Measurements from ENCODE around the gene TMEM134. TPM values are rescaled to one million over a fixed set of nuclear protein-coding genes. Genes with fewer than 3 reads are reported as not detected.
"Not testable (repeated sequence)": the region's sequence is repeated elsewhere in the genome, so short reads cannot be mapped to it uniquely, and the experiment has no call there.

TMEM134 gene
- total RNA-seq, 1 donor = 18.6 TPM

DNA sequence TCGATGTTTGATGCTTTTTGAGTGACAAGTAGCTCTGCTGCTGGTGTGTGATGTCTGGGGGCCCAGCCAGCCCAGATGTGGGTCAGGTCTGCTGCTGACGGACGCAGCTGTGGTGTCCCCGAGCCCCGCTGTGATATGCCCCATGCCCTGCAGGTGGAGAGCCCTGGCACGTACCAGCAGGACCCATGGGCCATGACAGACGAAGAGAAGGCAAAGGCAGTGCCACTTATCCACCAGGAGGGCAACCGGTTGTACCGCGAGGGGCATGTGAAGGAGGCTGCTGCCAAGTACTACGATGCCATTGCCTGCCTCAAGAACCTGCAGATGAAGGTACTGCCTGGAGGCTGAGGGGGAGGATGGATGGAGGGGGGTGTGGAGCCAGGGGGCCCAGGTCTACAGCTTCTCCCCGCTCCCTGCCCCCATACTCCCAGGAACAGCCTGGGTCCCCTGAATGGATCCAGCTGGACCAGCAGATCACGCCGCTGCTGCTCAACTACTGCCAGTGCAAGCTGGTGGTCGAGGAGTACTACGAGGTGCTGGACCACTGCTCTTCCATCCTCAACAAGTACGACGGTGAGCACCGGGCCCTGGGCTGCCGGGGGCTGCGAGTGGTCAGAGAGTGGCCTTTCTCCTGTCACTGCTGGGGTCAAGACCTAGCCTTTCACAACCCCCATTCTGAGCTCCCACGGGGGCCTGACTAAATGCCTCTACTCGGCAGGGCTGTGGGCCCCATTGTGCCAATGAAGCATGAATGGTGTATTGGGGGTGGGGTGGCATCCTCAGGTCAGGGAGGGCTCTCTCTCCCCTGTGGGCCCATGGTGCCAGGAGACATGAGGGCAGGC is 21.1 kb upstream of the TMEM134 start:
- no peak for TF ChIP-seq CTCF (IDR thresholded peaks at IDR 0.05; ENCODE audit: insufficient read depth, low read depth, low read length)
- no peak for DNase-seq (ENCODE audit: low read depth)

DNA sequence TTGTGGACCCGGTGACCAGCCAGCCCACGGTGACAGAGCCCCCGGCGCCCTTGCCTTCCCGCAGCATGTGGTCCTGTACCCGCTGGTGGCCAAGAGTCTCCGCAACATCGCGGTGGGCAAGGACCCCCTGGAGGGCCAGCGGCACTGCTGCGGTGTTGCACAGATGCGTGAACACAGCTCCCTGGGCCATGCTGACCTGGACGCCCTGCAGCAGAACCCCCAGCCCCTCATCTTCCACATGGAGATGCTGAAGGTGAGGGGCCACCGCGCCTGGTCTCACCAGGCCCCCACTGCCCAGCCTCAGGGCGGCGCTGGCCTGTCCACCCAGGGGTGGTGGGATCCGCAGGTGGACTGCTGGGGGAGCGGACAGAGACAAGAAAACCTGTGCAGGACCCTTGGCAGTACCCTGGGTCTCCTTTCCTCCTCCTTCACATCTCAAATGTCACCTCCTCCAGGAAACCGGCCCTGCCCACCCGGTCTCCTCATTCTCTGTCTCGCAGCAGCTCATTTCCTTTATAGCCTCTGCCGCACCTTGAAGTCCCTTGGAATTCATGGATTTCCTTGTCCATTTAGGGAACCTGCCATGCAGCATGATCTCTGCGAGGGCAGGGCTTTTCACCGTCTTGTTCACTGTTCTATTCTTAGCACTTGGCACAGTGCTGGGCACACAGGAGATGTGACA is 20.3 kb upstream of the TMEM134 start:
- DNase-seq (ENCODE audit: low read depth) = no peak
- no peak overlapping the region for H3K4me3 ChIP-seq (ENCODE audit: low read depth, low read length)
- TF ChIP-seq CTCF (IDR thresholded peaks at IDR 0.05; ENCODE audit: insufficient read depth, low read depth, low read length) = no peak

More for the DNA sequence above, 21.1 kb upstream of the TMEM134 start:
- H3K4me3 ChIP-seq (ENCODE audit: low read depth, low read length) = no peak overlapping the region

- no peak for DNase-seq (ENCODE audit: low read depth)
- H3K4me3 ChIP-seq (ENCODE audit: low read depth, low read length) = no peak overlapping the region
- TF ChIP-seq CTCF (IDR thresholded peaks at IDR 0.05; ENCODE audit: insufficient read depth, low read depth, low read length) = no peak
Observed at GRCh38 chr11:67486481-67487195, 17.6 kb upstream of the TMEM134 start.

DNA sequence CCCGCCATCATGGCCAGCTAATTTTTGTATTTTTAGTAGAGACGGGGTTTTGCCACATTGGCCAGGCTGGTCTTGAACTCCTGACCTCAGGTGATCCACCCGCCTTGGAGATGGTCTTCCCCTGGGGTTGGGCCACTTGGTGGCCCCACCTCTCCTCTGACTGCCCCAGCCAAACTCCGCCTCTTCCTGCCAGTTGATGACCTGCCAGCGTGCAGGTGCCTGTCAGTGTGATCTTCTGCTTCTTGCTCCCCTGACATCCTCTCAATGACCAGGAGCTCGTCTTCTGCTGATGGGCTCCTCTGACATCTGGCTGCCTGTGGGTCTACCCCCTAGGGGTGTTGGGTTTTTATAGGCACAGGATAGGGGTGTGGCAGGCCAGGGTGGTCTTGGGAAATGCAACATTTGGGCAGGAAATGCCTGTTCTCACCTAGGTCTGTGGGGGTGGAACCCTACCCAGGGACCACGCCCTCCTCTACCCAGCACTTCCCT is 16.9 kb upstream of the TMEM134 start:
- H3K4me3 ChIP-seq (ENCODE audit: low read depth, low read length); DNase-seq (ENCODE audit: low read depth): not testable (repeated sequence)

- no peak overlapping the region for H3K4me3 ChIP-seq (ENCODE audit: low read depth, low read length)
- DNase-seq (ENCODE audit: low read depth) = no peak
- TF ChIP-seq CTCF (IDR thresholded peaks at IDR 0.05; ENCODE audit: insufficient read depth, low read depth, low read length) = no peak
Observed at GRCh38 chr11:67484847-67485311, 15.8 kb upstream of the TMEM134 start.

GRCh38 chr11:67483831-67484665 is 15.0 kb upstream of the TMEM134 start:
- TF ChIP-seq CTCF (IDR thresholded peaks at IDR 0.05; ENCODE audit: insufficient read depth, low read depth, low read length) = no peak
- peak overlapping the region; percentile 72 for H3K4me3 ChIP-seq (ENCODE audit: low read depth, low read length)
- no peak for DNase-seq (ENCODE audit: low read depth)

All from fibroblast of villous mesenchyme (primary cell).